H54 (cell line): Measurements from ENCODE around the gene RBBP4.

ENCODE experiments used
- DNase-seq: peaks from one replicate; pipeline ENCODE4 v3.0.0; 2011; ENCODE audit warnings: low spot score, mixed read lengths; ENCODE audit not compliant: insufficient read length
- FAIRE-seq: peaks from 3 replicates; lab custom pipeline; 2011; peaks lifted over from hg19 to GRCh38; lab: Jason Lieb, UNC
- POLR2A ChIP-seq: IDR thresholded peaks from 2 replicates; pipeline ENCODE4 v1.6.1; 2011; ENCODE audit warnings: low read depth, mild to moderate bottlenecking, low read length

The RBBP4 gene

DNA sequence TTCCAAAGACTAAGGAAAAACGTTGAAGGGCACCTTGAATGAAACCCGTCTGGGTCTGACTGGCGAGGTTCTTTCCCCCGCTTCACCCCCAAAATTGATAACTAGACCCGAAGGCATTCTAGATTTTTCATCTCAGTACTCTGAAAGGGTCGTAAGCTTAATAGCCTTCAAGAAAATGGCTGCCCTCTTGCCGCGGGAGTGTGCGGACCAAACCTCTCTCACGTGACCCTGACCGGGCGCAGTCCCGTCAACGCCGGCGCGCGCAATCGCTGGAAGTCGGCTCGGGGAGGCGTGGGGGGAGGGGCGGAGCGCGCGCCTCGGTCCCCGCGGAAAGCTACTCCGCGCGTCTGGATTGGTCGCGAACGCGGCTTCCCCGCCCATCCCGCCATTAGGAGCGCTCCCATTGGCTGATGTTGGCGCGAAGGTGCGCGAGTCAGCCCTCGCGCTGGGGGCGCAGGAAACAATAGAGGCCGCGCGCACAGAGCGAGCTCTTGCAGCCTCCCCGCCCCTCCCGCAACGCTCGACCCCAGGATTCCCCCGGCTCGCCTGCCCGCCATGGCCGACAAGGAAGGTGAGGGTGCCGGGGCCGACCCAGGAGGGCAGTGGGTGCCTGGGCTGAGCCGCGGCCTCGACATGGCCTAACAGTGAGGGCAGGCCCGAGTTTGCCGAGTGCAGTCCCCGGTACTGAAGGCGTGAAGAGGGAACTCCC is at the start of gene RBBP4:
Gene RBBP4, plus strand, starts transcription at position 457 of the 709 bp plus-strand sequence. Its CDS starts 99 bp downstream, at position 556.
- DNase-seq (peak; percentile 86), FAIRE-seq (peak; percentile 70)
- peak; percentile 62 for TF ChIP-seq POLR2A

GRCh38 chr1:32605711-32606424 is 45.1 kb upstream of the RBBP4 start:
- DNase-seq (no peak), FAIRE-seq (no peak)
- TF ChIP-seq POLR2A: no peak

DNA sequence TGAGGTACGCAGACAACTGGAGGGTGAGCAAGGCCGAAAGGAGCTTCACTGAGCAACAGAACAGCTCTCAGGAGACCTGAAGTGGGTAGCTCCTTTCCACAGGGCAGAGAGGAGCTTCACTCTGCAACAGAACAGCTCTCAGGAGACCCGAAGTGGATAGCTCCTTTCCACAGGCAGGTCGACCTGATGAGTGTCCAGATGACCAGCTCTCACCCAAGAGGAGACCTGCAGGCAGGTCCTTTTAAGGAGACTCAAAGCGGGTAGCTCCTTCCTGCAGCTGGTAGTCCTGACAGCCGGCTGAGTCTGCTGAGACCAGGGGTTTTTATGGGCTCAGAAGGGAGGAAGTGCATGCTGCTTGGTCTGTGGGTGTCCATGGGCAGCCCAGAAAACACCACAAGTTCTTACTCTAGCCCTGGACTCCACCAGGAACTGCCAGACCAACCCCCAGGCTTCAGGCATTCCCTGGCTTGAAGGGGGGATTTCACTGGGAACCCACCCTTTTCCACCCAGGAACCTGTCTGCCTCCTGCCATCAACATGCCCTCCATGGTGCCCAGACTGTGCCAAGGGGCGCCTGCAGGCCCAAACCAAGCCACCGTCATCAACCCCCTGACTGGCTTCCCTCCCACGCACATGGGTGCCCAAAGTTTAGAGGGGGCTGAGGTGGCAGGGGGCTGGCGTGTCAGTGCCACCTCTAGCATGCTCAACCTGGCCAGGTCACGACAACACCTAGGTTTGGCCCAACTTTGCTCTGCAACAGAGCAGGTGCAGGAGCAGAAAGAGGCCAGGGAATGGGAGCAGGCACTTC is 44.2 kb upstream of the RBBP4 start:
- TF ChIP-seq POLR2A: no peak
- DNase-seq (no peak), FAIRE-seq (no peak)

DNA sequence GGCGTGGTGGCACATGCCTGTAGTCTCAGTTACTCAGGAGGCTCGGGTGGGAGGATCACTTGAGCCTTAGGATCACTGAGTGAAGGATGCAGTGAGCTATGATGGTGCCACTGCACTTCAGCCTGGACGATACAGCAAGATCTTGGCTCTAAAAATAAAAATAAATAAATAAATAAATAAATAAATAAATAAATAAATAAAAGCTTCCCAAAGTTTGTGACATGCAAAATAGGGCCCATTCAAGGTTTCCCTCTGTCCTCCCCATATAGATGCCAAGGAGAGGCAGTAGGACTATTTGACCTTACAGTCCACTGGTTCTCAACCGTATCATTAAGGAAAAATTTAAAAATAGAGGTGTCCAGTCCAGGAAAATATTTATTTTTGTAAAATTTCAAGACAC is 41.8 kb upstream of the RBBP4 start:
- TF ChIP-seq POLR2A: no peak
- DNase-seq: no peak
- FAIRE-seq: no peak

DNA sequence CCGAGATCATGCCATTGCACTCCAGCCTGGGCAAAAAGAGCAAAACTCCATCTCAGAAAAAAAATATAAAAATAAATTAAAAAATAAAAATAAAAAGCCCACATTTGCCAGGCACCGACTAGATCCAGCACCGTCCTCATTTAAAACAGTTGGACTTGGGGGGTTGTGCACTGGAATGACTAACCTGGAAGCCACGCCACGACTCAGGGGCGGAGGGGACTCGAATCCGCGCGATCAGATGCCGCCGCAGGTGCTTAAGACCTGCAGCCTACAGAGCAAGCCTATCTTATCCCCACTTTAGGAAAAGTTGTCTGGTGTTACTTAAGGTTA is 39.2 kb upstream of the RBBP4 start:
- no peak for DNase-seq
- TF ChIP-seq POLR2A: no peak
- no peak for FAIRE-seq

GRCh38 chr1:32612189-32612881 is 38.7 kb upstream of the RBBP4 start:
- peak; percentile 92 for TF ChIP-seq POLR2A
- DNase-seq (peak; percentile 94), FAIRE-seq (peak; percentile 65)

GRCh38 chr1:32613472-32613871 is 37.5 kb upstream of the RBBP4 start:
- TF ChIP-seq POLR2A: no peak
- no peak for FAIRE-seq
- no peak for DNase-seq

DNA sequence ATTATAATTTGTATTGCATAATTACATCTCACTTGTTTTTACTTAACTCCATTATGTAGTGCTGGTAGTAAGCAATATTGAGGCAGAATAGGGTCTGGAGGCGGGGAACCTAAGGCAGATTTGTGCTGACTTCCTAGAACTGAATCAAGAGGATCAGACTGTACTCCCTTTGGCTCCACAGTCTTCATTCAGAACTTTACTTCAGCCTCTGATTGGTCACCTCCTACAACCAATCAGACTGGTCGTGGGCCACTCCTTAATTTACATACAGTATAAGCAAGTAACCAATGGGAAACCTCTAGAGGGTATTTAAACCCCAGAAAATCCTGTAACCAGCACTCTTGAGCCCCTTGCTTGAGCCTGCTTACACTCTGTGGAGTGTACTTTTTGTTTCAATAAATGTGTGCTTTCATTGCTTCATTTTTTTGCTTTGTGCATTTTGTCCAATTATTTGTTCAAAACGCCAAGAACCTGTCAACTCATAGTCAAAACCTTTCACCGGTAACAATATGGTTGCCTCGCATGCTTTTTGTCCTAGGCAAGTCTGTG is 32.3 kb upstream of the RBBP4 start:
- TF ChIP-seq POLR2A: no peak
- FAIRE-seq (no peak), DNase-seq (no peak)

DNA sequence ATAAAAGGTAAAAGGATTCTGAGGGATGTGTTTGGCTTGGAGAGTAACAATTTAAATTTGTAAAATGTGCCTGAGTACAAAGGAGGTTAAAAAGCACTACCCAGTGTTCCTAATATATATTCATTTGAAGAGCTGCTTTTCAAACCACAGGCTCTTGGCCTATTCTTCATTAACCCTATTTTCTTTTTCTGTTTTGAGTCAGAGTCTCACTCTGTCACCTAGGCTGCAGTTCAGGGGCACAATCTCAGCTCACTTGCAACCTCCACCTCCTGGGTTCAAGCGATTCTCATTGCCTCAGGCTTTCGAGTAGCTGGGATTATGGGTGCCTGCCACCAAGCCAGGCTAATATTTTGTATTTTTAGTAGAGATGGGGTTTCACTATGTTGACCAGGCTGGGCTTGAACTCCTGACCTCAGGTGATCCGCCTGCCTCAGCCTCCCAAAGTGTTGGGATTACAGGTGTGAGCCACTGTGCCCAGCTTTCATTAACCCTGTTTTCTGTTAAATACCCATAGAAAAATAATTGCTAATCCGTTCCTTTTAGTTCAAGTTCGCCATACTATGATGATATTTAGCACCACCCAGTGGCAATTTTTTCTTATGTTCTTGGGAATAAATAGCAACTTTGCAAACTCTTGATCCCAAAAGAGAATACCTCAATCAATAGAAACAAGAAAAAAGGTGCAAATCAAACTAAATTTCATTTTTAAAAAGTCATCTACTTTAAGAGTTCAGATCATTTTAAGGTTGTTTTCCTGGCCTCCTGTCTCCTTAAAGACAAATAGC is 31.1 kb upstream of the RBBP4 start:
- no peak for FAIRE-seq
- DNase-seq: no peak
- no peak for TF ChIP-seq POLR2A

DNA sequence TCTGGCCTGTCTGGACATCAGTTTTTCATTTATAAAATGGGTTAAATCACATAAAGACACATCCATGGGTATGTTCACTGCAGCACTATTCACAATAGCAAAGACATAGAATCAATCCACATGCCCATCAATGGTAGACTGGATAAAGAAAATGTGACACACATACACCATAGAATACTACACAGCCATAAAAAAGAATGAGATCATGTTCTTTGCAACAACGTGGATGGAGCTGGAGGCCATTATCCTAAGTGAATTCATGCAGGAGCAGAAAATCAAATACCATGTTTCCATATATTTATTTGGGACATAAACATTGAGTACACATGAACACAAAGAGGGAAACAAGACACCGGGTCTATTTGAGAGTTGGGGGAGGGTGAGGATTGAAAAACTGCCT is 28.8 kb upstream of the RBBP4 start:
- TF ChIP-seq POLR2A: no peak
- DNase-seq: no peak
- no peak for FAIRE-seq

DNA sequence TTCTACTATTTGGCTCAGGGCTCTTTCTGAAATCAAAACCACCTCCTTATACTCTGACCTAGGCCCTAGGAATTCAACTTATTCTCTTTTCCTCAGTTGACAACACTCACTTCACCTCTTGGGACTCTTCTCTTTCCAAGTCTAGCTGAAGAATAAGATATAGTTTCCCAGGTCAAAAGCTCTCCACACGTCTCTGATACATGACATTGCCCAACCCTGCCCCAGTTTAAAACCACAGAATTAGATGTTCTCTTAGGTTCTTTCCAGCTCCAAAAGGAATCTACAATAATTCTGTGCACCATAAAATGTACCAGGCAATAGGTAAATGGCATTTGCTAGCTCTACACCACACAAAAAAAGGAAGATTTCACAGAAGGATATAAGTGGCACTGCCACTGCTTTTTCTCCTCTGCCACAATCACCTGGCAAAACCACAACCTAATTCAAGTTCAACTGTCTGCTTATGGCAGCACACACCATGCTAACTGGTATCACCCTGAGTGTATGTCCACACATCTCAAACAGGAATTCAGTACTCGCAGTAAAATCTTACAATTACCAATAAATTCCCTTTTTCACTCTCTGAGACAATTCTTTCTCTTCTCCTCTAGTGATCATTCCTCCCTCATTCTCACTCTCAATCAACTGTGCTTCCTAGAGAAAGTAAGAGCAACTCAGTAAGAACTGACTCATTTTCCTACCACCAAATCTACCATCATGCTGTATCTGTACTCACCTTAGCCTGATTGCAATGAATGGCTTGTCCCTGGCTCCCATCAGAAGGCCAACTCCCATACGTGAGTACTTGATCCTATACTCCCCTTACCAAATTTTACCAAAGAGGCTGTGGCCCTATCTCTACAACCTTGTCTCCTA is 28.0 kb upstream of the RBBP4 start:
- FAIRE-seq: no peak
- TF ChIP-seq POLR2A: no peak
- DNase-seq: no peak

- DNase-seq (no peak), FAIRE-seq (no peak)
- TF ChIP-seq POLR2A: no peak
Observed at GRCh38 chr1:32623775-32624174, 27.2 kb upstream of the RBBP4 start.
